ENCODE data around the gene ADAMTS2.

Gene ADAMTS2

DNA sequence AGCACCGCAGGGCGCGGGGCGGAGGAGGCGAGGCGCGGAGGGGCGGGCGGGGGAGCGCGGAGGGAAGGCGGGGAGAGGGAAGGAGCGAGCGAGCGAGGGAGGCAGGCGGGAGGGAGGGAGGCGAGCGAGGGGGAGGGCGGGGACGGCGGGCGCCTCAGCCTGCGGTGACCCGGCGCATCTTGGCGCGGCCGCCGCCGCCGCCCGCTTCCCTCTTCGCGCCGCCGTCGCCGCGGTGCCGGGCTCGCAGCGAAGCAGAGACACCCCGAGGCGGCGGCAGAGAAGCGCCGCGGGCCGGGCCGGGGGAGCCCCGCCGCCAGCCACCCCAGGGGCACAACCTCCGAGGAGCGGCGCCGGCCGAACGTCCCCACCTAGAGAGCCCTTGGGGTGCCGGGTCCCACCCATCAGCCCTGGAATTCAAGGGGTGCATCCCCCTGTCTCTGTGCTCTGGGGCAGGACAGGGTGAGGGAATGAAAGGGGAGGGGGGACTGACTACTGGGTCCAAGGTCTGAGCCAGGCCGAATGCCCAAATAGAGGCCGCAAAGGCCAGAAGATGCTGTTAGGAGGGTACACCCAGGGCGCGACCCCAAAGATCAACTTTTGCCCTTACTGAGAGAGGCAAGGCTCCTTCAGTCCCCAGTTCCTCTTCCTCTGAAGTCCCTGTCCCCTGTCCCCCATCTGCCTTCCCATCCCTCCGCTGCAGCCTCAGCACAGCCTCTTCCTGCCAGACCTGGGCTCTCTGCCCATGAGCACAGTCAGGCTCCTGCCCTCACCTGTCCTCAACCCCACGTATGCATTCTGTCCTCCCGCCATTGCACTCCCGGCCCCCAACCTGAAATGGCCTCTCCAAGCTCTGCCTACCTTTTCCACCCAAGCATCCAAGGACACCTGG lies at the start of gene ADAMTS2:
Gene ADAMTS2 (minus strand): TSS at position 29 of the 889 bp plus-strand sequence. CDS start 133 bp downstream, outside the sequence.
- no peaks in the 10 kb centered on the region for H3K36me3 ChIP-seq (ENCODE audit: control insufficient read depth, insufficient read depth, low read length)
- no peaks in the 10 kb centered on the region for H3K4me1 ChIP-seq (ENCODE audit: control insufficient read depth, insufficient read depth, low read length)
- no peak within 1 kb of the TSS for H3K9ac ChIP-seq (ENCODE audit: low read length)
- H3K4me3 ChIP-seq (ENCODE audit: low read length): peak within 1 kb of the TSS; percentile 65
- H3K27me3 ChIP-seq (ENCODE audit: control insufficient read depth, insufficient read depth, low read length): peaks cover 4% of the 10 kb centered on the region
- no peak within 1 kb of the TSS for H3K27ac ChIP-seq (ENCODE audit: low read depth, low read length)

GRCh38 chr5:179393078-179393477 lies 47.8 kb upstream of the ADAMTS2 start:
- no peaks in the 10 kb centered on the region for H3K27me3 ChIP-seq (ENCODE audit: control insufficient read depth, insufficient read depth, low read length)
- H3K4me3 ChIP-seq (ENCODE audit: low read length): no peak overlapping the region
- no peaks in the 10 kb centered on the region for H3K36me3 ChIP-seq (ENCODE audit: control insufficient read depth, insufficient read depth, low read length)
- no peaks in the 10 kb centered on the region for H3K4me1 ChIP-seq (ENCODE audit: control insufficient read depth, insufficient read depth, low read length)
- no peak overlapping the region for H3K27ac ChIP-seq (ENCODE audit: low read depth, low read length)
- H3K9ac ChIP-seq (ENCODE audit: low read length): no peak overlapping the region

- Histone ChIP-seq H3K27ac (ENCODE audit: low read depth, low read length) (no peak overlapping the region), H3K9ac (ENCODE audit: low read length) (no peak overlapping the region), H3K36me3 (ENCODE audit: control insufficient read depth, insufficient read depth, low read length) (no peaks in the 10 kb centered on the region), H3K4me3 (ENCODE audit: low read length) (no peak overlapping the region), H3K4me1 (ENCODE audit: control insufficient read depth, insufficient read depth, low read length) (no peaks in the 10 kb centered on the region), H3K27me3 (ENCODE audit: control insufficient read depth, insufficient read depth, low read length) (peaks cover 3% of the 10 kb centered on the region)
Measured at GRCh38 chr5:179387151-179388110, 42.2 kb upstream of the ADAMTS2 start.

DNA sequence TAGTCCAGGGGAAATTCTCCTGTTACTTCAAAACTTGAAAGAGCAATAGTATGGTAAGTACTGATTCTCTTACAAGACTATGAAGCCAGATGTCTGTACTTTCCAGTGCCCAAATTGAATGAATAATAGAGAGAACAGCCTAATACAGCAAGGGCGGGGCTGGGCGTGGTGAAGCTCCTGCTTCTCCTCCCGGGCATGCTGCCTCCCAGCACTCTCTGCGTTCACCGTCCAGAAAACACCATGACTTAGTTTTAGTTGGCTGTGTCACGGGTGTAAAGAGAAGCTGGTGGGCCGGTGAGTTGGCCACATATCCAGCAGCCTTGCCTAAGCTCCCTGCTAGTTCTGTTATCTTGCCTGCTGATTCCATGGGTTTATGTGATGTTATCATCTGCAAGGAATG lies 40.7 kb upstream of the ADAMTS2 start:
- peaks cover 3% of the 10 kb centered on the region for H3K27me3 ChIP-seq (ENCODE audit: control insufficient read depth, insufficient read depth, low read length)
- H3K27ac ChIP-seq (ENCODE audit: low read depth, low read length): no peak overlapping the region
- H3K36me3 ChIP-seq (ENCODE audit: control insufficient read depth, insufficient read depth, low read length): no peaks in the 10 kb centered on the region
- H3K4me1 ChIP-seq (ENCODE audit: control insufficient read depth, insufficient read depth, low read length): no peaks in the 10 kb centered on the region
- no peak overlapping the region for H3K9ac ChIP-seq (ENCODE audit: low read length)
- no peak overlapping the region for H3K4me3 ChIP-seq (ENCODE audit: low read length)

GRCh38 chr5:179382486-179382885 lies 37.2 kb upstream of the ADAMTS2 start:
- H3K27ac ChIP-seq (ENCODE audit: low read depth, low read length): no peak overlapping the region
- no peaks in the 10 kb centered on the region for H3K36me3 ChIP-seq (ENCODE audit: control insufficient read depth, insufficient read depth, low read length)
- no peak overlapping the region for H3K4me3 ChIP-seq (ENCODE audit: low read length)
- no peak overlapping the region for H3K9ac ChIP-seq (ENCODE audit: low read length)
- H3K27me3 ChIP-seq (ENCODE audit: control insufficient read depth, insufficient read depth, low read length): peaks cover 3% of the 10 kb centered on the region
- no peaks in the 10 kb centered on the region for H3K4me1 ChIP-seq (ENCODE audit: control insufficient read depth, insufficient read depth, low read length)

GRCh38 chr5:179381691-179382090 lies 36.4 kb upstream of the ADAMTS2 start:
- Histone ChIP-seq H3K4me1 (ENCODE audit: control insufficient read depth, insufficient read depth, low read length) (no peaks in the 10 kb centered on the region), H3K27ac (ENCODE audit: low read depth, low read length) (no peak overlapping the region), H3K9ac (ENCODE audit: low read length) (no peak overlapping the region), H3K27me3 (ENCODE audit: control insufficient read depth, insufficient read depth, low read length) (no peaks in the 10 kb centered on the region), H3K4me3 (ENCODE audit: low read length) (no peak overlapping the region), H3K36me3 (ENCODE audit: control insufficient read depth, insufficient read depth, low read length) (no peaks in the 10 kb centered on the region)

- Histone ChIP-seq H3K27me3 (ENCODE audit: control insufficient read depth, insufficient read depth, low read length) (no peaks in the 10 kb centered on the region), H3K9ac (ENCODE audit: low read length) (no peak overlapping the region), H3K36me3 (ENCODE audit: control insufficient read depth, insufficient read depth, low read length) (no peaks in the 10 kb centered on the region), H3K27ac (ENCODE audit: low read depth, low read length) (no peak overlapping the region), H3K4me3 (ENCODE audit: low read length) (no peak overlapping the region), H3K4me1 (ENCODE audit: control insufficient read depth, insufficient read depth, low read length) (no peaks in the 10 kb centered on the region)
Measured at GRCh38 chr5:179380211-179381035, 35.2 kb upstream of the ADAMTS2 start.

DNA sequence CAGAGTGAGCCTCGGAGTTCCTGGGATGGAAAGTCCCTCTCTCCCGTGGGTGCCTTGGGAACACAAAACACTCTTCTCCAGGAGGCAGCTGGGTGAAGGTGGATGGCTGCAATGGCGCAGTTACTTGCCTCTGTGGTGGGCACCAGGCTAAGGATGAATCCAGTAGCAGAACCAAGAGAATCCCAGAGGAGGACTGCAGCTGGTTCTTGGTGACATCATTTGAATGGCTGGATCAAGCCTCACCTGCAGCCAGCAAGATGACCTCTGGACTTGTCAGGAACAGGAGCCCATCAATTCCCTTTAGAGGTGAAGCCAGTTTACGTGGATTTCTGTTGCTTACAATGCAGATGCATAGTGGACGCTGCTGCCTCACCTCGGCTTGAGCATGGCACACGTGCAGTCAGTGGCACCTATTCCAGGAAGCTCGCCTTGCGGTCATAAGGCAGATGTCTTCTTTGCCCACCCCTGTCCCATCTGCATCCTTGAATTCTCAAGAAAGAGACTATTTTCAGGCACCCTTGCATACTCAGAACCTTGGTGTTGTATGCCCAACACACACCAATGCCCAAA lies 34.1 kb upstream of the ADAMTS2 start:
- H3K27ac ChIP-seq (ENCODE audit: low read depth, low read length): no peak overlapping the region
- no peak overlapping the region for H3K9ac ChIP-seq (ENCODE audit: low read length)
- H3K36me3 ChIP-seq (ENCODE audit: control insufficient read depth, insufficient read depth, low read length): no peaks in the 10 kb centered on the region
- H3K27me3 ChIP-seq (ENCODE audit: control insufficient read depth, insufficient read depth, low read length): no peaks in the 10 kb centered on the region
- H3K4me3 ChIP-seq (ENCODE audit: low read length): no peak overlapping the region
- H3K4me1 ChIP-seq (ENCODE audit: control insufficient read depth, insufficient read depth, low read length): no peaks in the 10 kb centered on the region

GRCh38 chr5:179378441-179379271 lies 33.4 kb upstream of the ADAMTS2 start:
- Histone ChIP-seq H3K4me3 (ENCODE audit: low read length) (no peak overlapping the region), H3K27ac (ENCODE audit: low read depth, low read length) (no peak overlapping the region), H3K4me1 (ENCODE audit: control insufficient read depth, insufficient read depth, low read length) (no peaks in the 10 kb centered on the region), H3K27me3 (ENCODE audit: control insufficient read depth, insufficient read depth, low read length) (no peaks in the 10 kb centered on the region), H3K36me3 (ENCODE audit: control insufficient read depth, insufficient read depth, low read length) (no peaks in the 10 kb centered on the region), H3K9ac (ENCODE audit: low read length) (no peak overlapping the region)

DNA sequence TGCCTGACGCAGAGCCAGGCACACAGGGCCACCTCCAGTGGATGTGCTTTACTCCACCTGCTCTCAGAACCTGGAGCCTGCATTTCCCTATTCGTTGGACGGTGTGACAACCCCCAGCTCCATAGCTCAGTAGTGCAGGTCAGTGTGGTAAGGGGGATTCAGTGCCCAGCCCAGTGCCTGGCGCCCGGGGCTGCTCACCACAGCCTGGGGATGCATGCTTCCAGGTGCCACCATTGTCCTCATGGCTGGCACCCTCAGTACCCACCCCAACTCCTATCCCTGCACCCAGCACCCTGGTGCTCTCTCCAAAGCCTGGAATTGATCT lies 32.8 kb upstream of the ADAMTS2 start:
- no peaks in the 10 kb centered on the region for H3K27me3 ChIP-seq (ENCODE audit: control insufficient read depth, insufficient read depth, low read length)
- H3K4me1 ChIP-seq (ENCODE audit: control insufficient read depth, insufficient read depth, low read length): no peaks in the 10 kb centered on the region
- no peaks in the 10 kb centered on the region for H3K36me3 ChIP-seq (ENCODE audit: control insufficient read depth, insufficient read depth, low read length)
- H3K9ac ChIP-seq (ENCODE audit: low read length): no peak overlapping the region
- no peak overlapping the region for H3K27ac ChIP-seq (ENCODE audit: low read depth, low read length)
- no peak overlapping the region for H3K4me3 ChIP-seq (ENCODE audit: low read length)

- no peaks in the 10 kb centered on the region for H3K36me3 ChIP-seq (ENCODE audit: control insufficient read depth, insufficient read depth, low read length)
- no peak overlapping the region for H3K27ac ChIP-seq (ENCODE audit: low read depth, low read length)
- H3K4me3 ChIP-seq (ENCODE audit: low read length): no peak overlapping the region
- no peaks in the 10 kb centered on the region for H3K27me3 ChIP-seq (ENCODE audit: control insufficient read depth, insufficient read depth, low read length)
- H3K9ac ChIP-seq (ENCODE audit: low read length): no peak overlapping the region
- no peaks in the 10 kb centered on the region for H3K4me1 ChIP-seq (ENCODE audit: control insufficient read depth, insufficient read depth, low read length)
Measured at GRCh38 chr5:179377421-179378115, 32.3 kb upstream of the ADAMTS2 start.

All from rectal smooth muscle tissue (tissue), 1 donor.